ENCODE measurements around the gene ADGRD1.
A peak's percentile ranks its signal among the peaks of the same experiment; 100 is the strongest.
"Not testable (repeated sequence)": the region's sequence is repeated elsewhere in the genome, so short reads cannot be mapped to it uniquely, and the experiment has no call there.

ADGRD1 gene

DNA sequence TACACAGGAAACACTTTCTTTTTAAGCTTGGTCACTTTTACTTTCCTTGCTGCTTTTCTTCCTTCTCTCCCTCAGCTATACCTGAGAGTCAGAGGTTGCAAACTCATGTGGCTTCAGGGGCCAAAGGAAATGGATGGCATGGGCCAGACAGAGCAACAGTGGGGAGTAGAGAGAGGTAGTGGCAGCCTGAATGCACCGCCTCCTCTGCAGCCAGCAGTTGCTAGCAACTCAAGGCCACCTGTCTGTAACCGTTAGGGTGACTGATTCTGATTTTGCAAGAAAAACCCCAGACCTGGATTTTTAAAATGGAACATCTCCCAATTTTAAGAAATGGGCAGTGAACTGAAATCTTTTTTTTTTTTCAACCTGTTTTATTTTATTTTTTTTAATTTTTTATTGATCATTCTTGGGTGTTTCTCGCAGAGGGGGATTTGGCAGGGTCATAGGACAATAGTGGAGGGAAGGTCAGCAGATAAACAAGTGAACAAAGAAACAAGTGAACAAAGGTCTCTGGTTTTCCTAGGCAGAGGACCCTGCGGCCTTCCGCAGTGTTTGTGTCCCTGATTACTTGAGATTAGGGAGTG, 41.8 kb downstream of the ADGRD1 start:
- H3K27ac ChIP-seq (replicated peaks; ENCODE audit: low read length): peak overlapping the region; percentile 39

DNA sequence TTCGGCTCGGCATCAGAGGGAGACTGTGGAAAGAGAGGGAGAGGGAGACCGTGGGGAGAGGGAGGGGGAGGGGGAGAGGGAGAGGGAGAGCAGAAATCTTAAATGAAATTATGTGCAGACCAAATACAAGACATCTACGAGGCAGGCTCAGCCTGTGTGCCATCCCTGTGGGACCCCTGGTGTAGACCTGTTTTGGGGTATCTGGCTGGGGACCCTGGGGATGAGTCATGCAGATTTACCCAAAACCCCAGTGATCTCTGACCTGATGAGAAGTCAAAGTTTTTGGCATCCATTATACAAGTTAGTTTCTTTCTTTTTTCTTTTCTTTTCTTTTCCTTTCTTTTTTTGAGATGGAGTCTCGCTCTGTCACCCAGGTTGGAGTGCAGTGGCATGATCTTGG, 44.4 kb downstream of the ADGRD1 start:
- H3K4me2 ChIP-seq (ENCODE audit: insufficient read depth, low read length, poor library complexity, severe bottlenecking): no peak overlapping the region
- H3K14ac ChIP-seq (ENCODE audit: low read length): no peak overlapping the region
- no peak overlapping the region for H3K18ac ChIP-seq (ENCODE audit: low read length)
- H2BK12ac ChIP-seq (ENCODE audit: low read length): no peak overlapping the region
- H2AK5ac ChIP-seq (ENCODE audit: low read depth, low read length): no peak overlapping the region
- no CpG with 5 or more reads among the region's 5 CpGs for WGBS, 2 donors (ENCODE audit: extremely low coverage in 2 of 2, insufficient read length in 2 of 2, insufficient replicate concordance in 1 of 2)
- no peak overlapping the region for H2BK5ac ChIP-seq (ENCODE audit: low read length)
- no peak for DNase-seq (ENCODE audit: low spot score)
- no peak overlapping the region for H3K4me3 ChIP-seq (ENCODE audit: low read length in 2 of 2)
- H2BK120ac ChIP-seq (ENCODE audit: low read depth, low read length): no peak overlapping the region
- no peak overlapping the region for H2BK15ac ChIP-seq (ENCODE audit: low read length)
- peaks cover 0 to 8% of the 10 kb centered on the region in 2 donors for H3K9me3 ChIP-seq (replicated peaks in 1 of 2; ENCODE audit: control insufficient read depth in 2 of 2, insufficient read depth in 1 of 2, low read depth in 1 of 2, low read length in 2 of 2)
- H4K91ac ChIP-seq (ENCODE audit: low read depth, low read length, poor library complexity): no peak overlapping the region
- H3K4ac ChIP-seq (ENCODE audit: low read length): no peak overlapping the region
- H3K4me1 ChIP-seq (ENCODE audit: control insufficient read depth in 2 of 2, insufficient read depth in 1 of 2, low read depth in 1 of 2, low read length in 2 of 2): peaks cover under 1 to 15% of the 10 kb centered on the region in 2 donors
- no peak overlapping the region for H3K9ac ChIP-seq (ENCODE audit: low read depth, low read length, poor library complexity)
- peaks cover 0 to 16% (median 0%) of the 10 kb centered on the region in 3 experiments for H3K27me3 ChIP-seq (ENCODE audit: control insufficient read depth in 3 of 3, insufficient read depth in 3 of 3, low read depth in 1 of 3, low read length in 3 of 3)
- H3K27ac ChIP-seq (replicated peaks; ENCODE audit: low read length): no peak overlapping the region
- H3K79me1 ChIP-seq (ENCODE audit: low read depth, low read length): no peaks in the 10 kb centered on the region
- no peak overlapping the region for H3K23ac ChIP-seq (ENCODE audit: low read depth, low read length, poor library complexity)
- no peak overlapping the region for H2AFZ ChIP-seq (ENCODE audit: low read length)
- H3K36me3 ChIP-seq (replicated peaks in 1 of 2; ENCODE audit: control insufficient read depth in 2 of 2, insufficient read depth in 2 of 2, low read length in 2 of 2): no peaks in the 10 kb centered on the region
- no peak overlapping the region for H4K8ac ChIP-seq (ENCODE audit: low read depth, low read length)

More for the DNA sequence above, 41.8 kb downstream of the ADGRD1 start:
- H2BK120ac ChIP-seq (ENCODE audit: low read depth, low read length); H4K8ac ChIP-seq (ENCODE audit: low read depth, low read length); H3K9me3 ChIP-seq (replicated peaks in 1 of 2; ENCODE audit: control insufficient read depth in 2 of 2, insufficient read depth in 1 of 2, low read depth in 1 of 2, low read length in 2 of 2); H3K4ac ChIP-seq (ENCODE audit: low read length); H2AFZ ChIP-seq (ENCODE audit: low read length); H3K4me3 ChIP-seq (ENCODE audit: low read length in 2 of 2); H2BK15ac ChIP-seq (ENCODE audit: low read length); H2BK12ac ChIP-seq (ENCODE audit: low read length); H3K79me1 ChIP-seq (ENCODE audit: low read depth, low read length); H3K18ac ChIP-seq (ENCODE audit: low read length); H2AK5ac ChIP-seq (ENCODE audit: low read depth, low read length); H4K91ac ChIP-seq (ENCODE audit: low read depth, low read length, poor library complexity); H3K4me1 ChIP-seq (ENCODE audit: control insufficient read depth in 2 of 2, insufficient read depth in 1 of 2, low read depth in 1 of 2, low read length in 2 of 2); DNase-seq (ENCODE audit: low spot score); H3K4me2 ChIP-seq (ENCODE audit: insufficient read depth, low read length, poor library complexity, severe bottlenecking); H3K27me3 ChIP-seq (ENCODE audit: control insufficient read depth in 3 of 3, insufficient read depth in 3 of 3, low read depth in 1 of 3, low read length in 3 of 3); H3K36me3 ChIP-seq (replicated peaks in 1 of 2; ENCODE audit: control insufficient read depth in 2 of 2, insufficient read depth in 2 of 2, low read length in 2 of 2); H2BK5ac ChIP-seq (ENCODE audit: low read length); H3K14ac ChIP-seq (ENCODE audit: low read length); H3K9ac ChIP-seq (ENCODE audit: low read depth, low read length, poor library complexity); H3K23ac ChIP-seq (ENCODE audit: low read depth, low read length, poor library complexity): not testable (repeated sequence)
- no CpG with 5 or more reads among the region's 5 CpGs for WGBS, 2 donors (ENCODE audit: extremely low coverage in 2 of 2, insufficient read length in 2 of 2, insufficient replicate concordance in 1 of 2)

DNA sequence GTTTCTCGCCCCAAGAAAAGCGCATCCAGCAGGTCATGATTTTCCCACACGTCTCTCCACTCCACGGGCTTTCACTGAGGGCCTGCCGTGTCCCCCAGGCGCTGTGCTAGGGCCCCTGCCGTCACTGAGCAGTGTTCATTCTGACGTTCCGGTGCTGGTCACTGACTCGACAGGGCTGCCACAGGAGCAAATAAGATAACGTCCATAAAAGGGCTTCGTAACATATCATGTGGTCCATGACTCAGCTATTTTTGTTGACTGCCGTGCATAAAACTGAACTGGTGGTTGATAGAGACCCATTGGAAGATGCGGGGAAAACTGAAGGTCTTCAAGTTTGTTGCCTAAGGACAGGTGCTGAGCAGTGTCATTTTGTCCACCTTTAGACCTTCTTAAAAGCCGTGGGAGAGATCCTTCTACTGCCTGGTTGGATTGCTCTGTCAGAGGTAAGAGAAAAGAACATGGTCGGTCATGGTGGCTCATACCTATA, 46.3 kb downstream of the ADGRD1 start:
- H2AK5ac ChIP-seq (ENCODE audit: low read depth, low read length): no peak overlapping the region
- H3K23ac ChIP-seq (ENCODE audit: low read depth, low read length, poor library complexity): no peak overlapping the region
- H3K27me3 ChIP-seq (ENCODE audit: control insufficient read depth in 3 of 3, insufficient read depth in 3 of 3, low read depth in 1 of 3, low read length in 3 of 3): peaks cover 0 to 29% (median 0%) of the 10 kb centered on the region in 3 experiments
- H3K14ac ChIP-seq (ENCODE audit: low read length): no peak overlapping the region
- no peaks in the 10 kb centered on the region for H3K36me3 ChIP-seq (replicated peaks in 1 of 2; ENCODE audit: control insufficient read depth in 2 of 2, insufficient read depth in 2 of 2, low read length in 2 of 2)
- peaks cover 9 to 18% of the 10 kb centered on the region in 2 donors for H3K4me1 ChIP-seq (ENCODE audit: control insufficient read depth in 2 of 2, insufficient read depth in 1 of 2, low read depth in 1 of 2, low read length in 2 of 2)
- no peak overlapping the region for H3K27ac ChIP-seq (replicated peaks; ENCODE audit: low read length)
- peak overlapping the region; percentile 61 for H3K18ac ChIP-seq (ENCODE audit: low read length)
- H2BK15ac ChIP-seq (ENCODE audit: low read length): no peak overlapping the region
- WGBS, 2 donors (ENCODE audit: extremely low coverage in 2 of 2, insufficient read length in 2 of 2, insufficient replicate concordance in 1 of 2): no CpG with 5 or more reads among the region's 16 CpGs
- no peak overlapping the region for H3K4me2 ChIP-seq (ENCODE audit: insufficient read depth, low read length, poor library complexity, severe bottlenecking)
- H2BK12ac ChIP-seq (ENCODE audit: low read length): no peak overlapping the region
- no peak overlapping the region for H2BK120ac ChIP-seq (ENCODE audit: low read depth, low read length)
- H4K8ac ChIP-seq (ENCODE audit: low read depth, low read length): no peak overlapping the region
- no peak overlapping the region for H2AFZ ChIP-seq (ENCODE audit: low read length)
- no peak for DNase-seq (ENCODE audit: low spot score)
- no peak overlapping the region for H2BK5ac ChIP-seq (ENCODE audit: low read length)
- no peak overlapping the region for H3K4me3 ChIP-seq (ENCODE audit: low read length in 2 of 2)
- H3K4ac ChIP-seq (ENCODE audit: low read length): no peak overlapping the region
- no peak overlapping the region for H3K9ac ChIP-seq (ENCODE audit: low read depth, low read length, poor library complexity)
- no peak overlapping the region for H4K91ac ChIP-seq (ENCODE audit: low read depth, low read length, poor library complexity)
- H3K79me1 ChIP-seq (ENCODE audit: low read depth, low read length): no peaks in the 10 kb centered on the region
- H3K9me3 ChIP-seq (replicated peaks in 1 of 2; ENCODE audit: control insufficient read depth in 2 of 2, insufficient read depth in 1 of 2, low read depth in 1 of 2, low read length in 2 of 2): peaks cover 0 to 8% of the 10 kb centered on the region in 2 donors

DNA sequence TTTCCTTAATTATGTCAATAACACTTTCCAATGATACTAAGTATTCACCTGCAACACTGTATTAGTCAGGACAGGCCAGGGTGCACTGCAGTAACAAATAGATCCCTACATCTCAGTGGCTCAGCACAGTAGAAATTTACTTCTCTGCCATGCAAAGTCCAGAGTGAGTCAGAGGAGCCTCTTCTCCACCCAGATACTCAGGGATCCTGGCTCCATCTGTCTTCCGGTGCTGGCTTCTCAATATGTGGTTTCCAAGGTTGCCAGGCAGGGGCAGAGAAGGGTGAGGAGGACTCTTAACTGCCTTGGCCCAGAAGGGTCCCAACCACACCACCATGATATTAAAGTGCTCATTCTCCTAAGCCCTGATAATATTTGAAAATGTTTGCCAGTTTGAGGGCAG, 47.8 kb downstream of the ADGRD1 start:
- no CpG with 5 or more reads among the region's 1 CpG for WGBS, 2 donors (ENCODE audit: extremely low coverage in 2 of 2, insufficient read length in 2 of 2, insufficient replicate concordance in 1 of 2)
- H3K79me1 ChIP-seq (ENCODE audit: low read depth, low read length): no peaks in the 10 kb centered on the region
- H4K91ac ChIP-seq (ENCODE audit: low read depth, low read length, poor library complexity): no peak overlapping the region
- H3K18ac ChIP-seq (ENCODE audit: low read length): peak overlapping the region; percentile 64
- H3K4ac ChIP-seq (ENCODE audit: low read length): no peak overlapping the region
- H2AFZ ChIP-seq (ENCODE audit: low read length): no peak overlapping the region
- H2BK12ac ChIP-seq (ENCODE audit: low read length): no peak overlapping the region
- no peak overlapping the region for H3K14ac ChIP-seq (ENCODE audit: low read length)
- no peak overlapping the region for H3K23ac ChIP-seq (ENCODE audit: low read depth, low read length, poor library complexity)
- no peak overlapping the region for H3K4me2 ChIP-seq (ENCODE audit: insufficient read depth, low read length, poor library complexity, severe bottlenecking)
- no peak overlapping the region for H2BK120ac ChIP-seq (ENCODE audit: low read depth, low read length)
- H3K27me3 ChIP-seq (ENCODE audit: control insufficient read depth in 3 of 3, insufficient read depth in 3 of 3, low read depth in 1 of 3, low read length in 3 of 3): peaks cover 0 to 41% (median 0%) of the 10 kb centered on the region in 3 experiments
- no peak overlapping the region for H3K27ac ChIP-seq (replicated peaks; ENCODE audit: low read length)
- no peak overlapping the region for H2AK5ac ChIP-seq (ENCODE audit: low read depth, low read length)
- no peak overlapping the region for H2BK5ac ChIP-seq (ENCODE audit: low read length)
- no peak for DNase-seq (ENCODE audit: low spot score)
- peaks cover 0 to 8% of the 10 kb centered on the region in 2 donors for H3K9me3 ChIP-seq (replicated peaks in 1 of 2; ENCODE audit: control insufficient read depth in 2 of 2, insufficient read depth in 1 of 2, low read depth in 1 of 2, low read length in 2 of 2)
- H2BK15ac ChIP-seq (ENCODE audit: low read length): no peak overlapping the region
- no peaks in the 10 kb centered on the region for H3K36me3 ChIP-seq (replicated peaks in 1 of 2; ENCODE audit: control insufficient read depth in 2 of 2, insufficient read depth in 2 of 2, low read length in 2 of 2)
- H4K8ac ChIP-seq (ENCODE audit: low read depth, low read length): no peak overlapping the region
- H3K9ac ChIP-seq (ENCODE audit: low read depth, low read length, poor library complexity): no peak overlapping the region
- H3K4me3 ChIP-seq (ENCODE audit: low read length in 2 of 2): no peak overlapping the region
- peaks cover 9 to 18% of the 10 kb centered on the region in 2 donors for H3K4me1 ChIP-seq (ENCODE audit: control insufficient read depth in 2 of 2, insufficient read depth in 1 of 2, low read depth in 1 of 2, low read length in 2 of 2)

Data from neuronal stem cell (in vitro differentiated cells).